HG02970 (cell line): ENCODE results near the gene MACROD2.

Experiments used
- ATAC-seq: cut with Tn5 transposase; IDR thresholded peaks from one replicate; pipeline ENCODE4 v1.9.1; 2021; ENCODE audit warnings: mild to moderate bottlenecking, moderate library complexity, moderate number of reproducible peaks; ENCODE audit not compliant: unreplicated experiment, low FRiP score

The MACROD2 gene

DNA sequence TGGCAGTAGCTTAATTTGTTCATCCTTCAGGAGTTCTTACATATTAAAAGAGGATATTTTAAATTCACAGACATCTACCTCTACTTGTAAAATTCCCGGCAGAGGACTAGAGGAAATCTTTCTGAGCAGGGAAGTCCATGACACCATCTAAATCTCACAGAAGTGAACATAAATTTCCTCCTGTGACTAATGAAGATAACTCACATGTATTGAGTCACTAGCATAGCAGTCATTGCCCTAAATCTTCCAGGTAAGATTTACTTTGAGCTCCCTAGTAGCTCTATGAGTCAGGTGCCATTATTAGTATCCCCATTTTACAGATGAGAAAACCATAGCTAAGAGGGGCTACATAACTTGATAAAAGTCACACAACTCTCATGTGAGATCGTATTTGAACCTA is 1400.7 kb downstream of the MACROD2 start:
- ATAC-seq: no peak

DNA sequence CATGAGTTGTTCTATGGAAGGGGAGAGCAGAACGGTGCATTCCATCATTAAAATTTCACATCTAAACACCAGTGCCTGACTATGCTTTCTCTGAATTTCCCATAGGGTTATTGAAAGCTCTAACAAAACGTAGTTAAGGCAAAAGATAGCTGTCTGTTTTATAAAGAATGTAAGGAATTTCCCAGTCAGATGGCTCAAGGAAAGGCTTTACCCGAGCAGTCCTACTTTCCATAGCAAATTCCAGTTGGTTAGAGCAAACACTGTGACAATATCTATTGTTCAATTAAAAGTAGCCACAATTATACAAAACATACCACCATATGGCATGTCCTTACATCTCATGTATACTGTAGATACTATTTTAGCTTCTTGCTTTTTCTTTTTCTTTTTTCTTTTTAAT is 1401.6 kb downstream of the MACROD2 start:
- no peak for ATAC-seq

DNA sequence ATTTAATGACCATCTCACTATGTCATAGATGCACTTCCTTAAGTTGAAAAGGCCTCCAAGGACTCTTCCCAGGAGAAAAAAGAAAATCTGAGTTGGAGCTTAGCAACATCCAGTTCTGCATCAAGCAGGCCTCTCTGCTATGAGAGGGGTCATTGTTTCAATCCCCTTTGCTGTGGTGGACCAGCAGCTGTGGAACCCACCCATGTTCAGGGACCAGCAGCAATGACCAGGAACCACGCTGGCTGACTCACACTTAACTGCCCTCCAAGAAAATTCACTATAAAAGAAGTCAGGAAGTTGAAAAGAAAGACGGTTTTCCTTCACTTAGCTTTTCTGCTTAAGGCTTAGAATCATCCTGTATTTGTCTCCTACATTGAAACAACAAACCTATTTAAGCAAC is 1404.5 kb downstream of the MACROD2 start:
- no peak for ATAC-seq

DNA sequence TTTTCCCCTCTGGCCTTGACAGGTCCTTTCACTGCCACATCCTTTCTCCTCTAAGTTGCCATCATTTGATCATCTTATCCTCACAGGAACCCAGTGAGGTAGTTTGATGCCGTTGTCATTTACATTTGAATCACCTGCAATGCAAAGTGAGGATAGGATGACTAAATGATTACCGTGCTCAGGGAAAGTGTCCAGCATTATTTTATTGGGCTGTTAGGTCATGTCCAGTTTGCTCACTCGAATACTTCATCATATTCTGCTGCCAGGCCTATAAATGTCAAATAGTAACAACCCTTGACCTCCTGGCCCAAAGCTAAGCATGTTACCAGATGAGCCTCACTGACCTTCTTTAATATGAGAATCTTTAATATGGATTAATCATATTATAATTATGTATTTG is 1410.8 kb downstream of the MACROD2 start:
- no peak for ATAC-seq

DNA sequence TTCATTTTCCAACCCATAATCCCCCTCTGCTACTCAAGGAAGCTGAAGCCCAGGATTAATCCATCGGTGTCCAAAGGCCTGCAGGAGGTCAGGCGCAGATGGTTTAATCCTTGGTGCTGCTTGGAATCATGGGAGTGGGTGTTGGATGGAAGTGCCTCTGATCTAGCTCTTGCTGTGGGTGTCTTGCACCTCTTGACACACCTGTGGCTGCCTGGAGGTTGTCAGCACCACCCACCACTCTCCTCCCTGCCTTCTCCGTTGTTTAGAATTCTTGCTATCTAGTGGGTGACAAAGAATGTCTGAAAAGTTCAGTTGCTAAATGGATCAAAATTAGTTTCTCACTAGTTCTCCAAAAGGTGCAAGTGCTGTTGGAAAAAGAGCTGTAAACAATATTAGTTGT is 1416.5 kb downstream of the MACROD2 start:
- ATAC-seq: no peak

DNA sequence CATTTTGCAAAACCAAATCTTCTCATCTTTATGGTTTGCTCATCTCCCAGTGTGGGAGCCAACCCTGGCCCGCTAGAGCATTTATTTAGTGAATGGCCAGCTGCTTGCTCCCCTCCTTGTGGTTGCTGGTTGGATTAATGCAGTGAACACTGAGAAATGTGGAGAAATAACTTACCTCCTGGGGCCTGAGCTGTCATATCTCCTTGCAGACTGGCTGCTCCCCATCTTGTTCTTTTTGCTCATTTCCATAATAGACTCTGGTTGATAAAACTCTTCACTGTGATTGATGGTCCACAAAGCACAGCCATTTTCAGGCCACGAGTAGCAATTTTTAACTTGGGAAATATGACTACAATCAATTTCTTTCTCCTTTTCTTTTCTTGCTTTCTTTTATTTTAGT is 1420.6 kb downstream of the MACROD2 start:
- ATAC-seq: no peak

DNA sequence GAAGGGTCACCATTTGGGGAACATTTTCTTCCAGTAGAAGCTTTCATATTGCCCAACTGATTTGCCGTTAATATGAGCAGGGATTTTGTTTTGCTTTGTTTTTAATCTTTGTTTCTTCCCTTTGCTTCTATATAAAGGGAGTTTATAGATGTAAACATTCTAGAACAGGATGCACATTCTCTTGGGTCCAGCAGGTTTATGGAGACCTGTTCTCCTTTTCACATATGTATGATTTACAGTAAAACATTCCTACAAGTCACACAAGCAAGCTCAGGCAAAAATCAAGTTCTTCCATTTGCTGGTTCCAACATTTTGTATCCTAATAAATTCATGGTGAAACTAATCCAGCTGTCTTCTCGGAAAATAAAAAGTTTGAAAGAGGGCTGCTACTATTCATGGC is 1424.5 kb downstream of the MACROD2 start:
- no peak for ATAC-seq

DNA sequence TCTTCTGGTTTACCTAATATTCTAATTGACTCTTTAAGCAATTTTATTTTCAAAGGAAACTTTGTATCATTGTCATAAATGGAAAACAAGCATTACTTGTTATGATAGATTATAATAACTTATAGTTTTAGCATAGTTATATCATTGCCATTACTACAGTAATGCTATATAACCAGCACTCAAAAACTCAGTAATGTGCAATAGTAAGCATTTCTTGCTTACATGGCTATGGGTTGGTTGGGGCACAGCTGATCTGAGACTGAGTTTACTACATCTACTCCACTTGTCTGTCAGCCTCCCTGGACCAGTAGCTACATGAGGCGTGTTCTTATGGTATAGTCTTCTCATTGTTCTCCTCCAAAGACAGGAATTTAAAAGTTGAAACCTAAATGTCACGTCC is 1427.7 kb downstream of the MACROD2 start:
- ATAC-seq: no peak

DNA sequence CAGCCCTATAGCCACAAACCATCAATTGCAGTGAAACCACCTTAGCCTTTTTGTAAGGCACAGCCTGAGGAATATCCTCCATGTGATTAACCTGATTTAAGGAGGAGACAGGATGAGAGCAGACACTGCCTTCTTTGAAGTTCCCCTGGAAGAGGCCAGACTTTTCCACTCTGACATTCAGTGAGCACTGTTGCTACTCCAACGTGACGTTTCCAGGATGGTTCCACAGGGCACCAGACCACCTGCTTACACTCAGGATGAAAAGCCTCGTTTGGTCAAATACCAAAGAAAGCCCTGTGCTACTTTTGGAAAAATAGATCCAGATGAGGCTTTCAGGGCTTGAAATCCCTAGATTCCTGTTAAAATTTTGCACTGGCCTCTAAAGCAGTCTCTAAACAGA is 1444.2 kb downstream of the MACROD2 start:
- ATAC-seq: no peak

DNA sequence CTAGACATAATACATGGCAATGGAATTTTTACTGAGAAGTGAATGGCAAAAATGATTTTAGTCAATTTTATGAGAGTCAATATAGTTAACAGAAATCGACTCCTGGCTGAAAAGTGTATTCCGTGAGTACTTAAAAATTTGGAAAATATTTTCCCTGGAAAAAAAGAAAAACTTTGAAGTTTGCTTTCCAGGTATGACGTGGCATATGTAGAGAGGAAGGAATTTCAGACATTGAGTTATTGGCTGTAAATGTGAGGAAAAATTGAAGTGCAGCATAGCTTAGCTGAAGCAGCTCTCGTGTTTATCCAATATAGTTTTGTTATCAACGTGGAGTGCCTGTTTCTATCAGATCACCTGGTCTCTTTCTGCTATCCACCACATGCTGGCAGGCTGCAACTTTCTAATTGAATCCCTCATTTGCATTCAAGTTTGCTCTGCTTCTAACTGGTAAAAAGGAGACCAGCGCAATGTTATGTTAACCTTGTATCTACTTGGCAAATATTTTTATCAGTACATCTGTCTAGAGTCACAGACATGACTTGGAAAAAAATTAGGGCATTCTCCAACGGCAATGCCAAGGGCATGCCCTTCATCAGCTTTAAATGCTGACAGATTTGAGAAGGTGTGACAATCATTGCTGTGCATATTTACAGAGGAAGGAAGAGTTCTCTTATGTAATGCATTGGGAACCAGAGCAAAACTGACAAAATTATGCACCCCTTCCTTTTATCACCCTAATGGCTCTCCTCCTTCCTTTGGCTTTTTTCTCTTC is 1444.9 kb downstream of the MACROD2 start:
- no peak for ATAC-seq

DNA sequence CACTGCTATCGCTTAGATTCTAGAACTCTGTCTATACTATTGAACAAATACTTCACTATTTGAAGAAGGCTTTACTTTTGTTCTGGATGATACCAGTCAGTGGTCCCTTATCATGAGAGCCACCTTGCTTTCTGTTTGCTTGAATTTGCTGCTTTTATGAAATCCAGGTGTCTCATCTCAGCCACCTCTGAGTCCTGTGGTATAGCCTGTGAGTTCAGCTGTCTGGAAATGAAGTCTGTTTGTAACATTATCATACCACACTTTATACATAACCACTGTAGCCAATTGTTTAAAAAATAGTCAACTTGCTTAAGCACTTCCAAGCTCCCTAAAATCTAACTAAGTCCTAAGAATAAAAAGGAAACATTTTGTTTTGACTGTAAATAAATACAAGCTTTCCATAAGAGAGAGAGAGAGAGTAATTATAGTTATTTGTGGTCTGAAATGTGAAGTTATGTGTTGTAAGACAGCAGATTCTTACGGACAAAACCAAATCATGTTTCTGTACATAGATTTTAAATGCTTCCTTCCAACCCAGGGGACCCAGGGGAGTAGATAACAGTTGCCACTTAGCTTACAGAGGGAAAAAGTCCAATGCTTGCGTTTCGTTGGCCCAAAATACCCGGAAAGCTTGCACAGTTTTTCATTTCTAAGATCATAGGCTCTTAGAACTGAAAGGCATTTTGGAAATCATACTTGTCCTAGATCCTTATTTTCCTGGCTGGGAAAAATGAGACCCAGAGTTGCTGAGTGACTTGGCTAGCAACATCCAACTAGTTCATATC is 1449.9 kb downstream of the MACROD2 start:
- no peak for ATAC-seq

DNA sequence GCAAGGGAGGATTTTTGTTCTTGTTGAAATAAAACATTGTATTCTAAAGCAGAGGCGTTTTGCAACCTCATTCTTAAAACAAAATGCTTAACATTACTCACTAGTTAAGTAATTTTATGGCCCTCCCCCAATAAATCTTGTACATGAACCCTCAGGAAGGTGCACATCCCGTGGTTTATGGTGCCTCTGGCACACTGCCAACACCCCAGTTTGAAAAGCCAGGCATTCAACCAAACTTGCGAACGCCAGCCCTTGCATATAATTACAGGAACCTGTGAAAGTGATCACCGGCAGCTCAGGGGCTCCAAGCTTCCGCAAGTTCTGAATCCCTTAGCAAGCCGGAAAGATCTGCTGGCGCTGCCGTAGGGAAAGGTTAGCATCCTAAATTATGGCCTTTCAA is 1451.1 kb downstream of the MACROD2 start:
- ATAC-seq: no peak

DNA sequence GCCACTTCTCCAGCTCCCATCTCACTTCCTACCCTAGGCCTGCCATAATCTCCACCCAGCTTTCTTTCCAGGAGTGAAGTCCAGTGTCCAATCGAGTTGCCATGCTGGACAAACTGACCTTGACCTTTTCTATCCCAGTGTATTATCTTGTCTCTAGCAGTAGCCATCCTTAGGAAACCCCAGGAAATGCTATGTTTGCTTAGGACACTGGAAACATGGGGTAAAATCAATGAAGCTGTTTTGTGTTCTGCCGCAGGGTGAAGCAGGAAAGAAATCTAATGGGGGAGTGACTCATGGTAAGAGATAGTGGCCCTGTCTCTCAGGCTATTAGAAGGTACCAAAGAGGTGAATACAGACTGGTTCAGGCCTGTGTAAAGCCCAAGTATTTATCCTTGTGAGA is 1452.2 kb downstream of the MACROD2 start:
- no peak for ATAC-seq

DNA sequence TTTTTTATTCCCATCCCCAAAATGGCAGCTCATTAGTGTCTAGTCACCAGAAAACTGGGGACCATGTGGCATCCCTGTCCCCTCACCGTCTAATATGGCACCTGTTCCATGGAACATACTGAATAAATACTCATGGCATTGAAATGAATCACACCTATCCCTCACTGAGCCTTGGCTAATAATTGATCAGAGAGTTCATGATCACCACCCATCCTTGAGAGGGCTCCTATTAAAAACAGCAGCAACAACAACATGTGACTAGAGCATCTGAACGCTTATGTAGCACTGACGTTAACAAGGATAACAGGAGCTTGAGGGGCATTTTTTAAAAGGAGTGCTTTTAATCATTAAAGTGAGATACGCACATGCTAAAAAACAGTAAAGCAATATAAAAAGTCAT is 1453.7 kb downstream of the MACROD2 start:
- ATAC-seq: no peak

DNA sequence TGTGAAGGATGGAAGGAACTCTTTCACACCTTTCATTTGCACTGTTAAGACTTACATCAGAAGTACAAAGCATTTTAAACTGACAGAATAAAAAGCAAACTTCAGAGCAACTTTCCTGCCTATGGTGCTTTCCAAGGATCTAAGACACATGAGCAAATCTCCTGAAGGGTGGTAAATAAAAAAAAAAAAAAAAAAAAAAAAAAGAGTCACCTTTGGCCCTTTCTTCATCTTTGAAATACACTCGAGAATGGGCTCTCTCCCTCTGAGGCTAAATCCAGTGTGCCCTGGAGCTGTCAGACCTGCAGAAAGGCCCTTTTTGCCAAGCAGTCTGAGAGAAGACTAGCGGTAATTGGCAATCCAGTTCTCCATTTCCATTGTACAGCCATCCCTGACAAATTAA is 1455.9 kb downstream of the MACROD2 start:
- ATAC-seq: no peak

DNA sequence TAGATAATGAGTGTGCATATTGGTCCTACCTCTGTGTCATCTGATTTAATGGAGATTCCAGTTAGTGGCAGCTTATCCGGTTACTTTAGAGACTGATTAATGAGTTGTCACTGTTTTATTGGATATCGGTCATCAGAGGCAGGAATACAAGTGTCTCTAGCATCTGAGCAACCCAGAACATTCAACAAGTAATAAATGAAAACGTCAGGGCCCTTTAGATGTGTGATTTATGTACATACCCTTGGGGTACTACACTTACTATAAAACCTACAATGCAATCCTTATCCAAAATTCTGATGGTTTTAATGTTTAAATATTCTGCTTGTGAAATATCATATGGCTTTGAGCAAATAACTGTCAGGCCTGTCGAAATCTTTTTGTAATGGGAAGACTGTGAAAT is 1460.0 kb downstream of the MACROD2 start:
- ATAC-seq: no peak

DNA sequence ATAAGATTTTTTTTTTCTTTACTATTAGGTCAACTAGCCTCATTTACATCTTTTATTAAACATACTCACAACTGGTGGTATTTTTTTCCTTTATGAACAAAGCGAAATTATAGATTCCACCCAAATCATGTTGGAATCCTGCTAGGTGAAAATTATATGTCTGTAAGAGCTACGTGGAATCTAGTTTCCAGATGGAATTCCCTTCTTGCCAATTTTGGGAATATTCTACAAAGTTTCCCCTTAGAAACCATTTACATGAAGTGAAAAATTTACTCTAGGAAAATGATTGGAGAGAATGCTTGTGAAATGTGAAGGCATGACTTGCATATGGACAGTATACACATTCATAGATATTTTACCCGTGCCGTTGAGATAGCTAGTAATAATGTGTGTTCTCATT is 1466.6 kb downstream of the MACROD2 start:
- ATAC-seq: no peak

DNA sequence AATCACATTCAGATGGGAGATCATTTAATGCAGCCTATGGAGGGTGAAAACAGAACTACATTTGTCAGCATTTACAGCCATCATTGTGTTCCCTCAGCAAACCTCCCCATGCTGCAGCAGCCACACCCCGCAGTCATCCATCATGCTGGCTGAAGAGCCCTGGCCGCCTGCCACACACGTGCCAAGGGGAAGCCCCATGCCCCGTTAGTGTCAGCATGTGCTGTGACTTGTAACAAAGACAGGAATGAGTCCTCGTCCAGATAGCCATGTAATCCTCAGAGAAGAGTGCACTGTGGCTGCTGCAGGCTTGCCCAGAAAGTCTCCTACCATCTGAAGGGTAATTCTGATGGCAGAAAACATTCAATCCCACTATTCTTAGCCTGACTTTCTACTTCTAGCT is 1480.2 kb downstream of the MACROD2 start:
- ATAC-seq: no peak

DNA sequence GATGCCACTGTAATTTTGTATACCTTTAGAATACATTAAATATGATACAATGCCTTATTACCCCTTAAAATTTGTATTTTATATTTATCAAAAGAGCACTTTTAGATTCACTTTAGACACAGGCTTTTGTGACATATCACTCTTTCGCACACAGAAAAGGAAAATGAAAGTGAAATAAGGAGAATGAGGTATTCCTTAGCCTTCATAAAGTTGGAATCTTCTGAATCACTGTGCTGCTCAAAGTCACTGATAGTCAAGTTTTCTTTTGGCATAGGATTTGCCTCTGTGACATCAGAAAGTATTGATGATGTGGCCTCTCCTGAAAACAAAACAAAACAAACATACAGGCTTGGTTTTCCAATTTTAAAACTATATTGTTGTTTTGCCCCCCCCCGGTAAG is 1480.9 kb downstream of the MACROD2 start:
- ATAC-seq: no peak

DNA sequence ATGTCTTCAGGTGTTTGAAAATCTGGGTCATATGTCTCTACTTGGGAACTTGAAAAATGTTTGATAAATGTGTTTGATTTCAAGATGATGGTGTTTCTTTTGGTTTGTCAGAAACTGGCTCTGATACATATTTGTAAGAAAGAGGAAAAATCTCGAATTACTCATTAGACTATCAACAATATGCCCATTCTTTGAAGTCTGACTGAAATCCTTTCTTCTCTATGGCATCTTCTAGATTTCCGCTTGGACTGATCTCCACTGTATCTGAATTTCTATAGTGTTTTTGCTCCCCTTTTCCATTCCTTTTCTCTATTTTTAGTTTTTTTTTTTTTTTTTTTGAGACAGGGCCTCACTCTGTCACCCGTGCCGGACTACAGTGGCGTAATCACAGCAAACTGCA is 1481.5 kb downstream of the MACROD2 start:
- no peak for ATAC-seq

DNA sequence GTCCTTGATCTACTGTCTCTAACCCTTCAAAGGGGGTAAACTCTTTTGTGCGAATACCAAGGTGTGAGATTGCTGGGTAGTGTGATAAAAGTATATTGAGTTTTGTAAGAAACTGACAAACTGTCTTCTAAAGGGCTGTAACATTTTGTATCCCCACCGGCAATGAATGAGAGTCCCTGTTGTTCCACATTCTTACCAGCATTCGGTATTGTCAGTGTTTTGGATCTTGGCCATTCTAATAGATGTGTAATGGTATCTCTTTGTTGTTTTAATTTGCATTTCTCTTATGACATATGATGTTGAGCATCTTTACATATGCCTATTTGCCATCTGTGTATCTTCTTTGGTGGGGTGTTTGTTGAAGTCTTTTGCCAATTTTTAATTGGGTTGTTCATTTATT is 1487.2 kb downstream of the MACROD2 start:
- ATAC-seq: no peak

DNA sequence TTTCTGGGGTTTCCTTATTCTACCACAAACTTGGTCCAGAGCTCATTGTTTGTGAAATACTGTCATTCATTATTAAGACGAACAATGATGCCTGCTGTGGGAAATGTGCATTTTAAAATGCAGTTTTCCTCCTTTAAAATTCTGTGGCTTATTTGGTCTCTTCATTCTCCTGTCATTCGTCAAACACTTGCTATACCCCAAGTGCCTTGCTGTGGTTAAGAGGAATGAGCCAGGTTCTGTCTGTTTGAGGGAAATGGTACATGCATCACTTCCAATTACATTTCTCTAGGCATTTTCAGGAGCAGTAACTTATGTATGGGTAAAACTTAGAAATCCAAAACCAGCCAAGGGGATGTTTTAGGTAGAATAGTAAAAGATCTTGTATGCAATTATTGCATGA is 1490.2 kb downstream of the MACROD2 start:
- no peak for ATAC-seq
